Neural cell (in vitro differentiated cells): Measurements from ENCODE around the gene SRRM2. TPM values are rescaled to one million over a fixed set of nuclear protein-coding genes. Genes with fewer than 3 reads are reported as not detected.

Experiments
- H2AFZ ChIP-seq: fragments of 200-600, 300-800 bp; sonication (generic), shearing (Covaris generic); 2 replicates; pipeline ENCODE4 v1.6.0; 2014; ENCODE audit warnings: low read depth, mild to moderate bottlenecking, antibody characterized with exemption, low read length, moderate library complexity
- H3F3A ChIP-seq: fragments of 200-600 bp; shearing (Covaris generic); 2 replicates; pipeline ENCODE4 v1.6.1; 2016; ENCODE audit warnings: mild to moderate bottlenecking, moderate library complexity, mixed read lengths, antibody characterized with exemption, low read length; ENCODE audit not compliant: insufficient read depth, poor library complexity, severe bottlenecking
- H3K27ac ChIP-seq: fragments of 200-600, 300-800 bp; sonication (generic), shearing (Covaris generic); 2 replicates; pipeline ENCODE4 v1.5.1; 2014; ENCODE audit warnings: mild to moderate bottlenecking, low read length, moderate library complexity
- H3K27me3 ChIP-seq: fragments of 300-800, 200-600 bp; sonication (generic), shearing (Covaris generic); 2 replicates; pipeline ENCODE4 v1.6.0; 2014; ENCODE audit warnings: mild to moderate bottlenecking, low read depth, low read length, moderate library complexity; ENCODE audit not compliant: insufficient read depth
- H3K36me3 ChIP-seq: fragments of 300-800, 200-600 bp; sonication (generic), shearing (Covaris generic); 2 replicates; pipeline ENCODE4 v1.5.1; 2014; ENCODE audit warnings: mild to moderate bottlenecking, antibody characterized with exemption, low read length, moderate library complexity; ENCODE audit not compliant: insufficient read depth
- H3K4me2 ChIP-seq: fragments of 300-800, 200-600 bp; sonication (generic), shearing (Covaris generic); 2 replicates; pipeline ENCODE4 v1.6.0; 2014; ENCODE audit warnings: mild to moderate bottlenecking, low read length
- H3K4me3 ChIP-seq: fragments of 300-800, 200-600 bp; sonication (generic), shearing (Covaris generic); 2 replicates; pipeline ENCODE4 v1.5.1; 2014; ENCODE audit warnings: mild to moderate bottlenecking, low read length, moderate library complexity
- H3K79me2 ChIP-seq: fragments of 200-600 bp; shearing (Covaris generic); replicated peaks from 2 replicates; pipeline ENCODE4 v1.6.0; 2014; ENCODE audit warnings: mild to moderate bottlenecking, low read length, moderate library complexity; ENCODE audit not compliant: insufficient read depth
- H3K9ac ChIP-seq: fragments of 300-800, 200-600 bp; sonication (generic), shearing (Covaris generic); 2 replicates; pipeline ENCODE4 v1.6.1; 2016; ENCODE audit warnings: mild to moderate bottlenecking, low read length, mixed read lengths
- H3K9me2 ChIP-seq: fragments of 200-600 bp; shearing (Covaris generic); 2 replicates; pipeline ENCODE4 v1.6.1; 2016; ENCODE audit warnings: mild to moderate bottlenecking, low read length, mixed read lengths; ENCODE audit not compliant: insufficient read depth
- H3K9me3 ChIP-seq: fragments of 200-600, 300-800 bp; sonication (generic), shearing (Covaris generic); 2 replicates; pipeline ENCODE4 v1.6.1; 2016; ENCODE audit warnings: mild to moderate bottlenecking, mixed run types, low read length, moderate library complexity, mixed read lengths
- H4K20me1 ChIP-seq: fragments of 200-600 bp; shearing (Covaris generic); 2 replicates; pipeline ENCODE4 v1.6.1; 2016; ENCODE audit warnings: mild to moderate bottlenecking, mixed run types; ENCODE audit not compliant: insufficient read depth
- EP300 ChIP-seq: fragments of 450-650 bp; conservative IDR thresholded peaks from 2 replicates; pipeline ENCODE4 v1.6.1; 2014; ENCODE audit warnings: antibody characterized with exemption, mild to moderate bottlenecking, moderate library complexity; ENCODE audit not compliant: poor library complexity, severe bottlenecking
- EZH2 ChIP-seq: fragments of 200-600, 300-800 bp; shearing (Covaris generic), sonication (generic); IDR thresholded peaks from 2 replicates; pipeline ENCODE4 v1.6.1; 2014; ENCODE audit warnings: antibody characterized with exemption, low read length, borderline replicate concordance, mild to moderate bottlenecking; ENCODE audit not compliant: insufficient read depth, poor library complexity, severe bottlenecking
- MXI1 ChIP-seq: fragments of 450-650 bp; conservative IDR thresholded peaks from 2 replicates; pipeline ENCODE4 v1.6.1; 2014; ENCODE audit warnings: antibody characterized with exemption, mild to moderate bottlenecking; ENCODE audit not compliant: poor library complexity, severe bottlenecking
- POLR2AphosphoS5 ChIP-seq: IDR thresholded peaks from 2 replicates; pipeline ENCODE4 v1.6.1; 2012
- RAD21 ChIP-seq: fragments of 450-650 bp; conservative IDR thresholded peaks from 2 replicates; pipeline ENCODE4 v1.6.1; 2014; ENCODE audit warnings: antibody characterized with exemption, mild to moderate bottlenecking, moderate library complexity
- REST ChIP-seq: IDR thresholded peaks from 2 replicates; pipeline ENCODE4 v1.6.1; 2012; ENCODE audit warnings: borderline replicate concordance
- SMC3 ChIP-seq: fragments of 450-650 bp; conservative IDR thresholded peaks from 2 replicates; pipeline ENCODE4 v1.6.1; 2014; ENCODE audit warnings: antibody characterized with exemption, mild to moderate bottlenecking, moderate library complexity; ENCODE audit not compliant: poor library complexity
- TAF1 ChIP-seq: IDR thresholded peaks from 2 replicates; pipeline ENCODE4 v1.6.1; 2012; ENCODE audit warnings: low read depth
- polyA plus RNA-seq: library from polyadenylated mRNA; depleted of rRNA; stranded (reverse); fragments of >200 nt; gene quantifications from 2 replicates; pipeline ENCODE4 v1.2.3, GENCODE V29; 2014
- TF ChIP-seq, protein P1 (sequence below): fragments of 450-650 bp; IDR thresholded peaks from 2 replicates; pipeline ENCODE4 v1.5.1; 2014; ENCODE audit warnings: antibody characterized with exemption, mild to moderate bottlenecking, moderate library complexity; ENCODE audit not compliant: poor library complexity, severe bottlenecking

SRRM2 gene
- polyA plus RNA-seq, 1 donor from 2014 or later: 40.0 TPM

GRCh38 chr16:2736476-2737237 is 15.8 kb upstream of the SRRM2 start:
- H4K20me1 ChIP-seq: no peaks in the 10 kb centered on the region
- no peak overlapping the region for H2AFZ ChIP-seq
- H3K27me3 ChIP-seq: no peaks in the 10 kb centered on the region
- no peaks in the 10 kb centered on the region for H3K9me3 ChIP-seq
- H3K9ac ChIP-seq: no peak overlapping the region
- no peaks in the 10 kb centered on the region for H3F3A ChIP-seq
- no peak overlapping the region for H3K4me3 ChIP-seq
- TF ChIP-seq REST (no peak), MXI1 (no peak), POLR2AphosphoS5 (no peak), TAF1 (no peak), EP300 (no peak), SMC3 (no peak), RAD21 (no peak), EZH2 (no peak)
- TF ChIP-seq, protein P1, sequence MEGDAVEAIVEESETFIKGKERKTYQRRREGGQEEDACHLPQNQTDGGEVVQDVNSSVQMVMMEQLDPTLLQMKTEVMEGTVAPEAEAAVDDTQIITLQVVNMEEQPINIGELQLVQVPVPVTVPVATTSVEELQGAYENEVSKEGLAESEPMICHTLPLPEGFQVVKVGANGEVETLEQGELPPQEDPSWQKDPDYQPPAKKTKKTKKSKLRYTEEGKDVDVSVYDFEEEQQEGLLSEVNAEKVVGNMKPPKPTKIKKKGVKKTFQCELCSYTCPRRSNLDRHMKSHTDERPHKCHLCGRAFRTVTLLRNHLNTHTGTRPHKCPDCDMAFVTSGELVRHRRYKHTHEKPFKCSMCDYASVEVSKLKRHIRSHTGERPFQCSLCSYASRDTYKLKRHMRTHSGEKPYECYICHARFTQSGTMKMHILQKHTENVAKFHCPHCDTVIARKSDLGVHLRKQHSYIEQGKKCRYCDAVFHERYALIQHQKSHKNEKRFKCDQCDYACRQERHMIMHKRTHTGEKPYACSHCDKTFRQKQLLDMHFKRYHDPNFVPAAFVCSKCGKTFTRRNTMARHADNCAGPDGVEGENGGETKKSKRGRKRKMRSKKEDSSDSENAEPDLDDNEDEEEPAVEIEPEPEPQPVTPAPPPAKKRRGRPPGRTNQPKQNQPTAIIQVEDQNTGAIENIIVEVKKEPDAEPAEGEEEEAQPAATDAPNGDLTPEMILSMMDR: no peak
- no peak overlapping the region for H3K27ac ChIP-seq
- no peak overlapping the region for H3K4me2 ChIP-seq
- no peaks in the 10 kb centered on the region for H3K9me2 ChIP-seq
- no peaks in the 10 kb centered on the region for H3K79me2 ChIP-seq
- H3K36me3 ChIP-seq: no peaks in the 10 kb centered on the region

DNA sequence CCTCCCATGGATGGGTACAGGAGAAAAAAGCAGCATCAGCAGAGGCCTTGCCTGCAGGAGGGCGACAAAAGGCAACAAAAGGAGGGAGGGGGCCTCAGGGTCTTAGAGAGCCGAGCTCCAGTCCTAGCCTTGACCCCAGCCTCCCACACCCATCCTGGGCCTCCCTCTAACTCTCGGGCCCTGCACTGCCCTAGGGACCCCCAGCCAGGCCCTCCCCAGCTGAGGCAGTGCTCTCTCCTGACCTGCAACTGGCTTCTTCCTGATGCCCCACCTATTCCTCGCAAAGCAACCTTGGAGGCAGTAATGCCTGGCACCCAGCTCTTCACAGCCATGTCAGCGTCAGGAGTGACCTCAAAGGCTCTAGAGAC is 15.2 kb upstream of the SRRM2 start:
- Histone ChIP-seq H3K79me2 (no peaks in the 10 kb centered on the region), H3K4me2 (no peak overlapping the region), H3K36me3 (no peaks in the 10 kb centered on the region), H4K20me1 (no peaks in the 10 kb centered on the region), H3K27ac (no peak overlapping the region), H3K9me3 (no peaks in the 10 kb centered on the region), H3K9ac (no peak overlapping the region), H2AFZ (no peak overlapping the region), H3K4me3 (no peak overlapping the region), H3K27me3 (no peaks in the 10 kb centered on the region), H3F3A (no peaks in the 10 kb centered on the region), H3K9me2 (no peaks in the 10 kb centered on the region)
- no peak for TF ChIP-seq EP300
- TF ChIP-seq REST: no peak
- no peak for TF ChIP-seq RAD21
- TF ChIP-seq POLR2AphosphoS5: no peak
- no peak for TF ChIP-seq MXI1
- TF ChIP-seq, protein P1: no peak
- TF ChIP-seq EZH2: no peak
- no peak for TF ChIP-seq TAF1
- no peak for TF ChIP-seq SMC3
